Neuron (in vitro differentiated cells): Measurements from ENCODE around the gene FOXD4L3.
"Not testable (repeated sequence)": the region's sequence is repeated elsewhere in the genome, so short reads cannot be mapped to it uniquely, and the experiment has no call there.

Source experiments
- H2AFZ ChIP-seq: one replicate; pipeline ENCODE4 v1.6.1; 2013; ENCODE audit warnings: low read depth, mild to moderate bottlenecking, inconsistent platforms, low read length, moderate library complexity
- H3K27me3 ChIP-seq: one replicate; pipeline ENCODE4 v1.6.1; 2013; ENCODE audit warnings: low read length; ENCODE audit not compliant: insufficient read depth
- H3K36me3 ChIP-seq: one replicate; pipeline ENCODE4 v1.6.1; 2013; ENCODE audit warnings: low read length; ENCODE audit not compliant: insufficient read depth
- H3K4me1 ChIP-seq: one replicate; pipeline ENCODE4 v1.6.1; 2013; ENCODE audit warnings: low read length; ENCODE audit not compliant: insufficient read depth
- H3K4me3 ChIP-seq: 2 replicates; pipeline ENCODE4 v1.5.1; 2013; ENCODE audit warnings: mild to moderate bottlenecking, low read length, moderate library complexity
- H3K9me3 ChIP-seq: one replicate; pipeline ENCODE4 v1.6.1; 2013; ENCODE audit warnings: low read length

Gene FOXD4L3

DNA sequence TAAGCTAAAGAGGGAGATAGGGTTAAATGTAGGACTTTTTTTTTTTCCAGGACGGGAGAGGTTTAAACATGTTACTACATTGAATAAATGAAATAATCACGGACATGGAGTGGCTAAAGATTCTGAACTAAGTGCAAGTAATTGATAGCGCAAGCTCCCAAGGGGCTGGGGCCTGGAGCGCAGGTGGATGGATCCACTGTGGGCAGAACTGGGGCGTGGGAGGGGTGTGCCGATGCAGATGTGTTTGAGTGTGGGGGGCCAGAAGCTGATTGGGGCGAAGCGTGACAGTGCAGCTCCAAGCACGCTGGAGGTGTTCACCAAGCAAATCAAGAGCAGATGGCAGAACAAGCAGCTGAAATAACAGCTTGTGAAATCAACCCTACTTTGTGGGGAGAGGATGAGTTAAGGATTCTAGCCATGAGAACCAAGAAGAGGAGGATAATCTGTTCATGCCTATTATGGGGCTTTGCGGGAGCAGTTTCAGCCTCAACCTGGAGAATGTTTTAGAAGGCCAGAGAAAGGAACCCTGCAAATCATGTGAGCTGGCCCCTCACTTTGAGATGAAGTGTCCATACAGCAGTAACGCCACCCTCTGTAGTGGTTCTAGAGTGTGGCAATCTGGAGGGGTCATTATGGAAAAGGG lies 28.0 kb downstream of the FOXD4L3 start:
- H3K27me3 ChIP-seq, H3K4me3 ChIP-seq, H2AFZ ChIP-seq, H3K4me1 ChIP-seq, H3K9me3 ChIP-seq, H3K36me3 ChIP-seq: not testable (repeated sequence)

DNA sequence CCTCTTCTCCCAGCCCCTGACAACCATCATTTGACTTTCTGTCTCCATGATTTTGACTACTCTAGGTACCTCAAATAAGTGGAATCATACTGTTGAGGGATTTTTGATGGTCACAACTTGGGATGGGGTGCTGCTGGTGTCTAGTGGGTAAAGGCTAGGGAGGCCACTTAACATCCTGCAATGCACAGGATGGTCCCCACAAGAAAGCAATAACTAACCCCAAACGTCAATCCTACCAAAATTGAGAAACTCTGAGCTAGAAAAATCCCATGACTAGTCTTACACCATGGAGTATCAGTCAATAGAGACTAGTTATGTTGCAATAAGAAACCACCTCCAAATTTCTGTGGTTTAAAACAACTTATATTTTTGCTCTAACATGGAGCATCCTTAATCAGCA lies 29.5 kb downstream of the FOXD4L3 start:
- not testable (repeated sequence) for H3K9me3 ChIP-seq, H2AFZ ChIP-seq, H3K36me3 ChIP-seq, H3K27me3 ChIP-seq, H3K4me3 ChIP-seq, H3K4me1 ChIP-seq

GRCh38 chr9:68335935-68336334 lies 33.3 kb downstream of the FOXD4L3 start:
- H3K27me3 ChIP-seq, H3K9me3 ChIP-seq, H3K36me3 ChIP-seq, H3K4me3 ChIP-seq, H2AFZ ChIP-seq, H3K4me1 ChIP-seq: not testable (repeated sequence)

GRCh38 chr9:68336639-68337339 lies 34.1 kb downstream of the FOXD4L3 start:
- H3K36me3 ChIP-seq, H3K9me3 ChIP-seq, H2AFZ ChIP-seq, H3K27me3 ChIP-seq, H3K4me1 ChIP-seq, H3K4me3 ChIP-seq: not testable (repeated sequence)

DNA sequence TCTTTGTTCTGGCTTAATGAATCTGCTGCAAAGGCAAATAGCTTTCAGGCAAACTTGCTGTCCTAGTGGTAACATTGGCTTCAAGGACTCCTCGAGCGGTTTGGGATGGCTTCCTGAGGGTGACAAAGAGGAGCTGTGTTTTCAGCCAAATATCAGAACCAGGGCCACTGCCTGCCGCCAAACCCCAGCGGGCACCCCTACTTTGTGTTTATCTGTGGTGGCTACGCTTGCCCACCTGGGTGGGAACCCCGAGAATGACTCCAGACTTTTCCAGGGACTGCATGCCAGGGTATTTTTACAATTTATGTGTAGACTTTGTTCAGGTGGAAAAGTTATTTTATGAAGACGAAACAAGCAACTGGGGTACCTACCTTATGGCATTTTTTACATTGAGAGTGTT lies 35.3 kb downstream of the FOXD4L3 start:
- not testable (repeated sequence) for H2AFZ ChIP-seq, H3K9me3 ChIP-seq, H3K4me1 ChIP-seq, H3K27me3 ChIP-seq, H3K4me3 ChIP-seq, H3K36me3 ChIP-seq

- not testable (repeated sequence) for H3K4me1 ChIP-seq, H2AFZ ChIP-seq, H3K27me3 ChIP-seq, H3K36me3 ChIP-seq, H3K4me3 ChIP-seq, H3K9me3 ChIP-seq
Observed at GRCh38 chr9:68342265-68343025, 39.8 kb downstream of the FOXD4L3 start.

DNA sequence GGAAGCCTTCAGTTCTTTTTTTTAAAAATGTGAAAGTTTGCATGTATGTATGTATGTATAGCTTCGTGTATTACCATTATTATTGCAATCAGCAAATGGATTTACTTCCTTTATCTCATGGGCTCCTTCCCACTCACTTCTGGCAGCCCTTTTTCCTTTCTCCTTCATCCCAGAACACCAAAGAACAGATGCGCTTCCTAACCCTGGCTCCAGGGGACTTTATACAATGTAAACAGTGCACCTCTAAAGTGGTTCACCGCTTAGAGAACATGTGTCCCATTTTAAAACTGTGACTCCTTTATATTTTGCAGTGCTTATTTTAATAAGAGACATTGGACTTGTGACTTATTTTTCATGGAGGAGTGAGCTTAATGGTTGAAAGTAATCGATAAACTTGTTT lies 40.6 kb downstream of the FOXD4L3 start:
- H3K9me3 ChIP-seq, H2AFZ ChIP-seq, H3K36me3 ChIP-seq, H3K4me1 ChIP-seq, H3K4me3 ChIP-seq, H3K27me3 ChIP-seq: not testable (repeated sequence)

DNA sequence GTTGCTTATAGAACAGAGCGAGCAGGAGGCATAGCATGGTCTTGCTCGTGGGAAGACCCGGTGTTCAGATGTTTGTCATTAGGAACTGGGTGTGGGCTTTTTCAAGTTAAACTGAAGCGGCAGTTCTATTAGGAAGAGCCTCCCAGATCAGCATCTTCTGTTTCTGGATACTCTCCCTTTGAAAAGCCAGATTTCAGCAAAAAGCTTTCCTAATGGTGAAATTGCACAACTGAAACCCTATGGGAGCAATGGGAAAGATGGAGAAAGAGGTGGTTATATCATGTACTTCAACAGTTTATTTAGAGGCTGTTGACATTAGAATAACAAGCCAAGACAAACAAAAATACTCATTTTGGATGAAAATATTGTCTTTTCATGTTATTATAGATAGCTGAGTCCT lies 41.3 kb downstream of the FOXD4L3 start:
- not testable (repeated sequence) for H3K27me3 ChIP-seq, H2AFZ ChIP-seq, H3K36me3 ChIP-seq, H3K4me3 ChIP-seq, H3K4me1 ChIP-seq, H3K9me3 ChIP-seq

- not testable (repeated sequence) for H2AFZ ChIP-seq, H3K36me3 ChIP-seq, H3K9me3 ChIP-seq, H3K4me1 ChIP-seq, H3K4me3 ChIP-seq, H3K27me3 ChIP-seq
Observed at GRCh38 chr9:68351689-68352088, 49.0 kb downstream of the FOXD4L3 start.
